GM19463 (cell line): ENCODE data around the gene ABCC1.
"Not testable (repeated sequence)": the region's sequence is repeated elsewhere in the genome, so short reads cannot be mapped to it uniquely, and the experiment has no call there.

Experiments used
- ATAC-seq: cut with Tn5 transposase; IDR thresholded peaks from one replicate; pipeline ENCODE4 v1.9.1; 2021; ENCODE audit warnings: mild to moderate bottlenecking, moderate library complexity; ENCODE audit not compliant: unreplicated experiment

ABCC1 gene

DNA sequence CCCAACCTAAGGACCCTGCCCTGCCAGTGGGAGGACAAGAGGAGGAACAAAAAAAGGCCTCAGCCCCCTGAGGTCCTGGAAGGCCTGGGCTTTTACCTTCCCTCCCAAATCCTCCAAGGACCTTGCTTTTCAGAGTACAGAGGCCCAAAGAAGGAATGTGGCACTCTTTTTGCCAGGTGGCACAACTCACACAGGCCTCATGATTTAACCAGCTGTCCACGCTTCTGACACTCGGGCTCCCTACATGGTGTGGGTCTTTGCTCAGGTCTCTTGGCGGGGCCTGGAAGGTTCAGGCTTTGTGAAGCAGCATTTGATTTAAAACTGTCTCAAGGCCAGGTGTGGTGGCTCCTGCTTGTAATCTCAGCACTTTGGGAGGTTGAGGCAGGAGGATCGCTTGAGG, 153.3 kb downstream of the ABCC1 start:
- ATAC-seq, result no peak

DNA sequence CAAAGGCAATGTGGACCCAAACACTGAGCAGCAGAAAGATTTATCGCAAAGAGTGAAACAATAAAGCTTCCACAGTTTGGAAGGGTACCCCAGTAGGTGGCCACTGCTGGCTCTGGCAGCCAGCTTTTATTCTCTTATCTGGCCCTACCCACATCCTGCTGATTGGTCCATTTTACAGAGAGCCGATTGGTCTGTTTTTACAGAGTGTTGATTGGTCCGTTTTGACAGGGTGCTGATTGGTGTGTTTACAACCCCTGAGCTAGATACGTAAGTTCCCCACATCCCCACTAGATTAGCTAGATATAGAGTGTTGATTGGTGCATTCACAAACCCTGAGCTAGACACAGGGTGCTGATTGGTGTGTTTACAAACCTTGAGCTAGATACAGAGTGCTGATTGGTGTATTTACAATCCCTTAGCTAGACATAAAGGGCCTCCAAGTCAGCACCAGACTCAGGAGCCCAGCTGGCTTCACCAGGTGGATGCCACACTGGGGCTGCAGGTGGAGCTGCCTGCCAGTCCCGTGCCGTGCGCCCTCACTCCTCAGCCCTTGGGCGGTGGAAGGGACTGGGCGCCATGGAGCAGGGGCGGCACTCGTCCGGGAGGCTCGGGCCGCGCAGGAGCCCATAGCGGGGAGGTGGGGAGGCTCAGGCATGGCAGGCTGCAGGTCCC, 154.9 kb downstream of the ABCC1 start:
- ATAC-seq, result not testable (repeated sequence)

DNA sequence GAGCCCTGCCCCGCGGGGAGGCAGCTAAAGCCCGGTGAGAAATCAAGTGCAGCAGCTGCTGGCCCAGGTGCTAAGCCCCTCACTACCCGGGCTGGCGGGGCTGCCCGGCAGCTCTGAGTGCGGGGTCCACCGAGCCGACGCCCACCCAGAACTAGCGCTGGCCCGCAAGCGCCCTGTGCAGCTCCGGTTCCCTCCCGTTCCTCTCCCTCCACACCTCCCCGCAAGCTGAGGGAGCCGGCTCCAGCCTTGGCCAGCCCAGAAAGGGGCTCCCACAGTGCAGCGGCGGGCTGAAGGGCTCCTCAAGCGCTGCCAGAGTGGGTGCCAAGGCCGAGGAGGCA, 155.4 kb downstream of the ABCC1 start:
- ATAC-seq, result not testable (repeated sequence)

- no peak for ATAC-seq
Measured at GRCh38 chr16:16105646-16106045, 156.2 kb downstream of the ABCC1 start.

DNA sequence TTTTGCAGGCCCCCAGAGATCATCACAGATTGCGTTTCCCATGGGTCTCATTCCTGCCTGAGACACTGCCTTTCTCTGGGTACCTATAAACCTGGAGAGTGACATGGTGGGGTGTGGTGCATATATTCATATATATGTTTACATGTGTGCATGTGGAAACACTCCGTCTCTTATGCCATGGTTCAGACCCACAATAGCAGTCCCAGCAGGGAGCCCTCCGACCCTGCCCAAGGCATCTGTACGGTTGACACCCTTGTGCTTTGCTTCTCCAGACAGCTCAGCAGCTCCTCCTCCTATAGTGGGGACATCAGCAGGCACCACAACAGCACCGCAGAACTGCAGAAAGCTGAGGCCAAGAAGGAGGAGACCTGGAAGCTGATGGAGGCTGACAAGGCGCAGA, 157.1 kb downstream of the ABCC1 start:
- ATAC-seq, result no peak

GRCh38 chr16:16107839-16108238, 158.4 kb downstream of the ABCC1 start:
- ATAC-seq, result no peak

- no peak for ATAC-seq
Measured at GRCh38 chr16:16108759-16109158, 159.3 kb downstream of the ABCC1 start.

DNA sequence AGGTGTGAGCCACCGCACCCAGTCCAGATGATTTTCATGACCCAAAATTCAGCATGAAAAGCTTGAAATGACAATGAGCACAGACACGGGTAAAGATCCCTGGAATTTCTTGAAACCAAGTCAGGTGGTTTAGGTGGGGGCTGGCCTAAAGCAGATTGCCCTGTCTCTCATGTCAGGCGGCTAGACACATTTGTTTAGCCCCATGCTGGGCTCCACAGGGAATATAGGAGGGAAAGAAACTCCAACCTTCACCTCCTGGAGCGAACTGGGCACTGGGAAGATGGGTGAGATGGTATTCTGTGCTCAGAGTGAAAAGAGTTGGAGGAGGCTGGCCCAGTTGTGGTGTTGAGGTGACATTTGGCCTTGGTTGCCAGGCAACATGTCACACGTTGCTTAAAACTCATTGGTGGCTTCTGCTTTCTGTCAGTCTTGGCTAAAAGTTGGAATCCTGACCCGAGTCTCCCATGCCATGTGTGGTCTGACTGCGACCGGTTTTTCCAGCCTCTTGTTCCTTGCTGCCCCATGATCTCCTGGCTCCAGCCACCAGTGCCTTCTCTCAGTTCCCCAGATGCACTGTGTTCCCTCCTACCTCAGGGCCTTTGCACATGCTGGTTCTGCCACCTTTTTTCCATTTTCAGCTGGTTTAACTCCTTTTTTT, 160.2 kb downstream of the ABCC1 start:
- no peak for ATAC-seq

GRCh38 chr16:16110111-16110490, 160.7 kb downstream of the ABCC1 start:
- ATAC-seq, result no peak

- ATAC-seq, result no peak
Measured at GRCh38 chr16:16111639-16112038, 162.2 kb downstream of the ABCC1 start.

DNA sequence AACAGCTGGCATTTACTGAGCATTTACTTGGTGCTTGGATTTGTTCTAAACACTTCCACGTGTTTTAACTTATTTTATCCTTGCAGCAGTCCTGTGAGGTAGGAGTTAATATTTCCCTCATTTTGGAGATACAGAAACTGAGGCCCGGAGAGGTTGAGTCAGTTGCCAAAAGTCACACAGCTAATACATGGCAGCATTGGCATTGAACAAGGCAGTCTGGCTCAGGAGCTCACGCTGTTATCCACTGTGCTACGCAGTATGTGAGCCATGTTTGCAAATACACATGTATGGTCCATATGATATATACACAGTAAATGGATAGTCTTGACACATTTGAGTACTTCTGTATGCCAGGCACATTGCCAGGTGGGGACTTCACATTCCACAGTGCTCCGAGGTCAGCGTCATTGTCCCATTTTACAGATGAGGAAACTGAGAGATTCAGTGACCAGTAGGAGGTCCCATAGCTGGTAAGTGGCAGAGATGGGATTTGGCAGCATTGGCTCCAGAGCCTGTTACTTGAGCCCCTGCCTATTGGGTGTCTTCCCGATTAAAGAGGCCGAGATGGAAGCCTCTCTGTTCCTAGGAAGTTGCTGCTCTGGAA, 163.1 kb downstream of the ABCC1 start:
- ATAC-seq, result no peak

- no peak for ATAC-seq
Measured at GRCh38 chr16:16113076-16113475, 163.7 kb downstream of the ABCC1 start.

GRCh38 chr16:16116841-16117240, 167.4 kb downstream of the ABCC1 start:
- no peak for ATAC-seq

GRCh38 chr16:16118337-16118736, 168.9 kb downstream of the ABCC1 start:
- ATAC-seq, result no peak

DNA sequence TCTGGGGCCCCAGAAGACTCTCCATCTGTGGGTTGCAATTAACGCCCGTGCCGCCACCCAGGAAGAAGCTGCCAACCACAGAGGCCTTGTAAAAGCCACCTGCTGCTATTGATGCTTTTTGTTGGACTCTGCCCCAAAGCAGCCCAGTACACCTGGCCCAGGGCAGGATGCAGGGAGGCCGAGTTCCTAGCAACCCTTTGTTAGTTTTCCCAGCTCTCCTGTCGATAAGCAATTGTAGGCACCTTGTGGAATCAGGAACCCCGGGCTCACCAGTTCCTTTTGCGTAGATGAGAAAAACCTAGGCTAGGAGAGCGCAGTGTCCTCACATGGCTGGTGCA, 170.6 kb downstream of the ABCC1 start:
- ATAC-seq, result no peak

- ATAC-seq, result no peak
Measured at GRCh38 chr16:16120382-16121184, 171.2 kb downstream of the ABCC1 start.

DNA sequence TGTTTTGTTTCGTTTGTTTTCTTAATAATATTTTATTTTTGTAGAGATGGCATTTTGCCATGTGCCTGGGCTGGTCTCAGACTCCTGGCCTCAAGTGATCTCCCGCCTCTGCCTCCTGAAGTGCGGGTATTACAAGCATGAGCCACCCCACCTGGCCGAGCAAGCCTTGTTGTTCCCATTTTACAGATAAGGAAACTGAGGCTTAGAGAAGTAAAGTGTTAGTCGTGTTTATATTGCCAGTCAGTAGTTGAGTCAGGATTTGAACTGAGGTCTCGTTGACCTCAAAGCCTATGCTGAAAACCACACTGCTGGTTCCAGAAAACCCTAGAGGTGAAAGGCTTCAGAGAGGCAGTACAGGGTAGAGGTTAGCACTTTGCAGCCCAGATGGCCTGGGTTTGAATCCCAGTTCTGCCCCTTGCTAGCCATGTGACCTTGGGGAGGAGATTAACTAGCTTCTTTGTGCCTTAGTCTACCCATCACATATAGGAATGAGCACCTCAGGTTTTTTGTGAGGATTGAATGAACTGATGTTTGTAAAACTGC, 171.8 kb downstream of the ABCC1 start:
- no peak for ATAC-seq

DNA sequence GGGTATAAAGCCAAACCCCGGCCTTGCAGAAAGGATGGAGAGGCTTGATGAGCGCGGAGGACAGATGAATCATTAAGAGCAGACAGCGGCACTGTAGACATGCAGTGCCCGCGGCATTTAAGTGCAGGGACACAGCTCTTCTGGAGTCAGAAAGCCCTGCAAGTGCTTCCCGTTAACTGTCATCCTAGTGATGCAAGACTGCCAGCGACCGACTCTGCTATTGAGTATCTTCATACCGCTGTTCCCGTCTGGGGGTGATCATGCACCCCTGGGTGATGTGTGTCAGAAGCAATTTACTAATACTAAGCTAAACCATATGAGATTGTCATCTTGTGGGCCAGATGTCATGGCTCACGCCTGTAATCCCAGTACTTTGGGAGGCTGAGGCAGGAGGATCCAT, 172.8 kb downstream of the ABCC1 start:
- no peak for ATAC-seq

DNA sequence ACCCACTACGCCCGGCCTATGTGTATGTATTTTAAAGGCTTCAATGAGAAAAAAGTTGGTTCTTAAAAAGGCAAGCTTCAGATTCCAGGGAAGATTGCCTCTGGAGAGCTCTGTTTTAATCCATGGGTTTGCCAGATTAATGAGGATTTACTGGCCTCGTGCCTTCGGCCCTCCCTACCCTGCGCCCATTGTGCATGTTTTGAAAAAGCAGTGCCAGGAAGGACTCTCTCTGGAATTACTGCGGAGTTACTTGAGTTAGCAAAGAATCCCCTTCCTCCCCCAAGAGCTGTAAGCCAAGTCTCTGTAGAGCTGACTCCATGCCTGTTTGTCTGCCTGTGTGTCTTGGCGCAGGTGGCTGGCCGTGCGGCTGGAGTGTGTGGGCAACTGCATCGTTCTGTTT, 175.0 kb downstream of the ABCC1 start:
- no peak for ATAC-seq

DNA sequence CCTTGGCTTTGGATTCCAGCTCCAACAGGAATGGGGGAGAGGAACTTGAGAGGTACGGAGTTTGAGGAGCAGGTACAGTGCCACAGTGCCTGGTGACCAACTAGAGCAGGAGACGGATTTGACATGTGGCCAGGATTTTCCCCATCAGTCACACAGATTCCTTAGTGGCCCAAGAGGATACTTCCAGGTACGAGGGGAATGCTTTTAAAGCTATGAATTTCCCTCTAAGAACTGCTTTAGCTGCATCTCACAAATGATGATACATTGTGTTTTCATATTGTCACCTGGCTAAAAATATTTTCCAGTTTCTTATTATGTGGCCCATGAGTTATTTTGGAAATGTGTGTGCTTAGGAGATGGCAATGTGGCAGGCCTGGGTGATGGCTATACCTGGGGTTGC, 175.6 kb downstream of the ABCC1 start:
- ATAC-seq, result no peak

DNA sequence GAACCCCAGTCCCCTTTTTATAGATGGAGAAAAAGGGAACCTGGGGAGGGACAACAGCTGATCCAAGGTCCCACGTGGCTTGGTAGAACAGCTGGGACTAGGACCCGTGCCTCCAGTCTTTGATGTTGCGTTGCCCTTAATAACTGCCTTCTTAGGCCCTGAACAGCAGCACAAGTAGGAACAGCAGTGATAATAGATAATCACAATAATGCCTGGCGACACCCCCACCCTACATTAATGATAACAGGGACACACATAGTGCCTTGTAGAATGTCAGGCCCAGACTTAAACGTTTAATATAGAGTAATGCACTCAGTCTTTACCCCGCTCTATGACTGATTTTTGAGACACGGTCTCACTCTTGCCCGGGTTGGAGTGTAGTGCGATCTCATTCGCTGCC, 177.5 kb downstream of the ABCC1 start:
- ATAC-seq, result no peak
